T-helper 1 cell treated with Interleukin-12 subunit alpha and Interleukin-12 subunit beta and Interleukin-4 antibody, amounts not matched to agents 30 μg/mL and 1 μg/mL, for 36 hours (primary cell): ENCODE results near the gene FNBP1.
A peak's percentile ranks its signal among the peaks of the same experiment; 100 is the strongest.

Source experiments
- H3K27ac Mint-ChIP-seq: one replicate; pipeline ENCODE4 v1.8.0; 2021; ENCODE audit warnings: mild to moderate bottlenecking, mixed read lengths
- H3K27me3 Mint-ChIP-seq: one replicate; pipeline ENCODE4 v1.8.0; 2021; ENCODE audit warnings: low read depth, mixed read lengths
- H3K36me3 Mint-ChIP-seq: one replicate; pipeline ENCODE4 v1.8.0; 2021; ENCODE audit warnings: low read depth, mixed read lengths
- H3K4me1 Mint-ChIP-seq: one replicate; pipeline ENCODE4 v1.8.0; 2021; ENCODE audit warnings: low read depth, mixed read lengths
- H3K4me3 Mint-ChIP-seq: one replicate; pipeline ENCODE4 v1.8.0; 2021; ENCODE audit warnings: mild to moderate bottlenecking, moderate library complexity, mixed read lengths
- H3K9me3 Mint-ChIP-seq: one replicate; pipeline ENCODE4 v1.8.0; 2021; ENCODE audit warnings: mixed read lengths

Gene FNBP1

DNA sequence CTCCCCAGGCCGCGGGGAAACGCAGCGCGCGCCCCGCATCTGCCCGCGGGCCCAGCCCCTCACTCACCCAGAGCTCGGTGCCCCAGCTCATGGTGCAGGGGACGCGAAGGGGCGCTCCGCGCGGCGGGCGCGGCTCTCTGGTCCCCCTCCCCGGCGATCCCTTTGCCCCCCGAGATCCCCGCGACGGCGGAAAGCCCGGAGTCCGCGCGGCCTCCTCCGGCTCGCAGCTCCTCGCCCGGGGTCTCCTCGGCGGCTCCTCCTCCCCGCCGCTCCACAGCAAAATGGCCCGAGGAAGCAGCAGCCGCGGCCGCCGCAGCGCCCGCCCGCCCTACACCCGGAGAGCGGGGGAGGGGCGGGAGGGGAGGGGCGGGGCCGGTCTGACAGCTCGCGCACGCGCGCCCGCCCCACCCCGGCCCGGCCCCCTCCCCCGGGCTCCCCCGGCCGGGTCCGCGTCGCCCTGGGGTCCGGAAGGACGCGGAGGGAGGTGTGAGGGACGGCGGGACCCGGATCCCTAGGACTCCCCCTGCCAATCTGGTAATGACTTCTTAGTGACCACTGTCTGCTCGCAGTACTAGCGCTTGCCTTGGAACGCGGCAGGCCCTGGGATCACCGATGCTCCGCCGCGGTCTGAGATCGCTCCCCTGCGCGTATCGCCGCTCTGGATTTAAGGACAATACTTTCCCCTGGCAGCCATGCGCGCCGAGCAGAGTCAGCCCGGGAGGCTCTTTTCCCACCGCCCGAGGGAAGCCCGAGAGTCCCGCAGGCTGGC lies at the start of gene FNBP1:
Gene FNBP1, minus strand, starts transcription at position 305 of the 769 bp plus-strand sequence. Its CDS starts 214 bp downstream, at position 91.
- Mint-ChIP-seq H3K36me3 (peaks cover 11% of the 10 kb centered on the region), H3K4me1 (peaks cover 41% of the 10 kb centered on the region), H3K27ac (peak within 1 kb of the TSS; percentile 99), H3K4me3 (peak within 1 kb of the TSS; percentile 100), H3K27me3 (no peaks in the 10 kb centered on the region), H3K9me3 (no peaks in the 10 kb centered on the region)

DNA sequence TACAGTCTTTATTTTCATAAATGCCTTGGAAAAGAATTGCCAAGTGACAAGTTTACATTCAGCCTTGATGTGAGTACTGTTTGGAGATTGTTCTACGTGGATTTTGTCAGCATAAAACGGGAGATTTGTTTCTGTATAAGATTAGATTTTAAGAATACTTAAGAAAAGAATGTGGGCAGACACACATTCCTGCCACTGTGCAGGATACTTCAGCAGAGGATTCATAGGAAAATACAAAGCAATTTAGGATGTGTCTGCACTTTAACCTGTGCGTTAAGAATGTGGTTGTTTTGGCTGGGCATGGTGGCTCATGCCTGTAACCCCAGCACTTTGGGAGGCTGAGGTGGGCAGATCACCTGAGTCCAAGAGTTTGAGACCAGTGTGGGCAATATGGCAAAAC lies 47.9 kb upstream of the FNBP1 start:
- Mint-ChIP-seq H3K4me1 (peaks cover 7% of the 10 kb centered on the region), H3K27ac (no peak overlapping the region), H3K4me3 (no peak overlapping the region), H3K9me3 (no peaks in the 10 kb centered on the region), H3K36me3 (peaks cover 35% of the 10 kb centered on the region), H3K27me3 (no peaks in the 10 kb centered on the region)

DNA sequence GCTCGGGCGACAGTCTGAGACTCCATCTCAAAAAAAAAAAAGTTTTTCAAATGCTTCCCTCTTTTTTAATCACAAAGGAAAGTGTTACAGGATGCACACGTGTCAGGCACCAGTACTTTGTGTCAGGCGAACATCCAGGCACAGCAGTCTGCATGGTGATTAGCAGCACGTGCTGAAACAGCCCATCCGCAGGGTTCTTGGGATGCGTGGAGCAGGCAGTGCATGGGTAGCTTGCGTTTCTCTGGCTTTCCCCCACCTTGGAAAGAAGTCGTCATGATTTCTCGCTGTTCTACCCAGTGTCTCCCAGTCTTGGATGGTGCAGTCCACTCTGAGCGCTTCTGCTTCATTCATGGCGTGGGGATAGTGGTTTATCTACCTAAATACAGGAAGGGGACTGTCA lies 46.2 kb upstream of the FNBP1 start:
- H3K36me3 Mint-ChIP-seq: peaks cover 35% of the 10 kb centered on the region

DNA sequence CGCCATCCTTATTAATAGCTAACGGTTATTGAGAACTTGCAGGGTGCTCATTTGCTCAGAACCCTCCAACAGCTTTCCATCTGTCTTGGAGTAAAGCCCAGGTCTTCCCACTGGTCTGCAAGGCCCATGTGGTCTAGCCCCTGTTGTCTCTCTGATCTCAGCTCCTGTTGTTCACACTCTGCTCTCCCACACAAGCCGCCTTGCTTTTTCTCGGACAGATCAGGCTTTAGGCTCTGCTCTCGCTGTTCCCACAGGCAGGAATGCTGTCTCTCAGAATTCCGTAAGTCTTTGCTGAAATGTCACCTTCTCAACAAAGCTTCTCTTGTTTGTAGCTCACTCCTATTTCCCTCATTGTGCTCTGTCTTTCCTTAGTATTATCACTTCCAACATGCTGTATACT lies 45.1 kb upstream of the FNBP1 start:
- H3K27ac Mint-ChIP-seq: no peak overlapping the region
- H3K9me3 Mint-ChIP-seq: no peaks in the 10 kb centered on the region

More for the DNA sequence above, 46.2 kb upstream of the FNBP1 start:
- Mint-ChIP-seq H3K27ac (no peak overlapping the region), H3K4me3 (no peak overlapping the region), H3K4me1 (peaks cover 3% of the 10 kb centered on the region), H3K27me3 (no peaks in the 10 kb centered on the region), H3K9me3 (no peaks in the 10 kb centered on the region)

DNA sequence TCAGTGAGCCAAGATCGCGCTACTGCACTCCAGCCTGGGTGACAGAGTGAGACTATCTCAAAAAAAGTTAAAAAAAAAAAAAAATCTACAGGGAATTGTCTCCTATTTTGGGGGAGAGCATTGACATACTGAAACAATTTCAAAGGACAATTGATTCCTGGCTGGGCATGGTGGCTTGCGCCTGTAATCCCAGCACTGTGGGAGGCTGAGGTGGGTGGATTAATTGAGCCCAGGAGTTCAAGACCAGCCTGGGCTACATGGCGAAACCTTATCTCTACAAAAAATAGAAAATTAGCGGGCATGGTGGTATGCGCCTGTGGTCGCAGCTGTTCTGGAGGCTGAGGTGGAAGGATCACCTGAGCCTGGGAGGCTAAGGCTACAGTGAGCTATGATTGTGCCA lies 41.3 kb upstream of the FNBP1 start:
- Mint-ChIP-seq H3K27ac (no peak overlapping the region), H3K4me3 (no peak overlapping the region), H3K36me3 (peaks cover 26% of the 10 kb centered on the region)

More for the DNA sequence above, 45.1 kb upstream of the FNBP1 start:
- H3K27me3 Mint-ChIP-seq: no peaks in the 10 kb centered on the region
- peaks cover 3% of the 10 kb centered on the region for H3K4me1 Mint-ChIP-seq
- peaks cover 32% of the 10 kb centered on the region for H3K36me3 Mint-ChIP-seq
- no peak overlapping the region for H3K4me3 Mint-ChIP-seq

DNA sequence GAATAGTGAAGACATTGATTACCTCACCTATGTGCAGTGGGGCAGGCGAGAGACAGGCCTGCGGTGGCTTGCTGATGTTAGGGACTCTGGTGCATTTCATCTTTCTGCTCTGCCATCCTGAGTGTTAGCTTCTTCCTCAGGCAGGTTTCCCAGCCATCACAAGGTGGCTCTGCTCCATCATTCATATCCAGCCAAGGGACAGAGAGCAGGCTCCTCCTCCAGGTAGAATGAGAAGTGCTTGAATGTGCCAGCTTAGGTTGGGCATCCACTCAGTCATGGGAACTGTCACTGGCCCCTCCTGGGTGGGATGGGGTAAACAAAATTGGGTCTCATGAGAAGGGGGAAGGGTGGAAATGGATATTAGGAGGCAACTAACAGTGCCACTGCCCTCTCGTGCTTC lies 35.6 kb upstream of the FNBP1 start:
- Mint-ChIP-seq H3K4me1 (peaks cover 7% of the 10 kb centered on the region), H3K9me3 (no peaks in the 10 kb centered on the region), H3K27me3 (no peaks in the 10 kb centered on the region), H3K4me3 (no peak overlapping the region), H3K36me3 (peaks cover 28% of the 10 kb centered on the region), H3K27ac (no peak overlapping the region)

More for the DNA sequence above, 41.3 kb upstream of the FNBP1 start:
- no peaks in the 10 kb centered on the region for H3K27me3 Mint-ChIP-seq
- H3K9me3 Mint-ChIP-seq: no peaks in the 10 kb centered on the region
- no peaks in the 10 kb centered on the region for H3K4me1 Mint-ChIP-seq

DNA sequence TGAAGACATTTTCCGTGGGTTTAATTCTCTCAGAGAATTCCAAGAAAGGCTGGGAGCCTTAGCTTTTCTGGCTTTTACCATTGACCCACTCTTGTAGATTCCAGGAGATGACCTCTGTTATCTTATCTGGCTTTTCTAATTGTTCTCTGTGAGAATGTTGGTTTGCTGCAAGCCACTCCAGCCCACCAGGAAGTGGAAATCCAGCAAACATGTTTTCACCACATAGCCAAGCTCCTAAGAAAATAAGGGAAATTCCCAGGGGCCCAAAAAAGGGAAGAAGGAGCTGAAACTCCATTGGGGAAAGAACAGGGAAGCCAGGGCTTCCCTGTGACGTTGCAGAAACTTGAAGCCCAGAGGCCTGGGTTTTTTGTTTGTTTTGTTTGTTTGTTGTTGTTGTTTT lies 30.4 kb upstream of the FNBP1 start:
- H3K27me3 Mint-ChIP-seq: no peaks in the 10 kb centered on the region
- no peaks in the 10 kb centered on the region for H3K9me3 Mint-ChIP-seq
- peaks cover 11% of the 10 kb centered on the region for H3K36me3 Mint-ChIP-seq
- H3K4me3 Mint-ChIP-seq: no peak overlapping the region
- H3K27ac Mint-ChIP-seq: no peak overlapping the region
- H3K4me1 Mint-ChIP-seq: peaks cover 17% of the 10 kb centered on the region

DNA sequence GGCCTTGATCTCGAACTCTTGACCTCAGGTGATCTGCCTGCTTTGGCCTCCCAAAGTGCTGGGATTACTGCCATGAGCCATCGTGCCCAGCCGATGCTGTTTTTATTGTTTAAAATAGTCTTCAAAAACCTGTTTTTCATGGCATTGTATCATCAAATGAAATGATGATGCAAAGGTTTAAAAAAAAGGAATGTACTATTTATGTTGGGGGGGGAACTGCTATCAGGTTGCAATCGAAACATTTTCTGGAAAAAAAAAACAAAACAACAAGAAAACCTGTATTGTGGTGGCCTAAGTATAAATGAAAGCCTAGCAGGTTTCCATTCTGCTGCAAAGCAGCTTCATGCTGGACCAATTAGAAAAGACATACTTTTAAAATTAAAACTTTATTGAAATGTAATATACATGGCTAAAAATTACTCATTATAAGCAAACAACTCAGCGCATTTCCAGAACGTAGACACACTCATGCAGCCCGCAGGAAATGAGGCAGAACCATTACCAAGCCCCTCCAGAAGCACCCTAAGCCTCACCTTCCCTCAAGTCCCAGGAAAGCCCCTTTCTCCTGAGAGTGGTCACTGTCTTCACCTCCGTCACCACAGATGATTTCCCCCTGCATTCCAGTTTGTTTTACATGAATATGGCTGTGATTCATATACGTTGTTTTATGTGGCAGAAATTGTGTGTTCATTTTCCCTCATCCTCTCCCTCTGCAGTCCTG lies 29.7 kb upstream of the FNBP1 start:
- Mint-ChIP-seq H3K4me3 (no peak overlapping the region), H3K27me3 (no peaks in the 10 kb centered on the region), H3K9me3 (no peaks in the 10 kb centered on the region), H3K36me3 (peaks cover 8% of the 10 kb centered on the region), H3K27ac (no peak overlapping the region), H3K4me1 (peaks cover 17% of the 10 kb centered on the region)

DNA sequence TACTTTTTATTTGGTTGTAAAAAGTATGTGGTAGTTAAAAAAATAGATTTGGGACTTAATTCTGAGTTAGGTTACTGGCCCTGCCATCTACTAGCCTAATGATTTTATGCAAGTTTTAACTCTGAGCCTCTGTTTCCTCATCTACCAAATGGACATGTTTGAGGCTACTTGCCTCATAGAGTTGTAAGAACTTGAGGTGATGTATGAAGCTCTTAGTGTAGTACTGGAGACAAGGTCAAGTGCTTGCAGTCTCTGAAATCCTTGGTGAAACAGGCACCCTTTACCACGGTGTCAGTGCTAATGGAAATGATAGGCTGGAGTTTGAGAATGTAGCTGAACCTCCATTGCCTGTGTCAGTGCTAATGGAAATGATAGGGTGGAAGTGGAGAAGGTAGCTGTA lies 26.1 kb upstream of the FNBP1 start:
- Mint-ChIP-seq H3K36me3 (peaks cover 8% of the 10 kb centered on the region), H3K4me3 (no peak overlapping the region), H3K27ac (no peak overlapping the region), H3K9me3 (no peaks in the 10 kb centered on the region), H3K4me1 (peaks cover 13% of the 10 kb centered on the region), H3K27me3 (no peaks in the 10 kb centered on the region)

DNA sequence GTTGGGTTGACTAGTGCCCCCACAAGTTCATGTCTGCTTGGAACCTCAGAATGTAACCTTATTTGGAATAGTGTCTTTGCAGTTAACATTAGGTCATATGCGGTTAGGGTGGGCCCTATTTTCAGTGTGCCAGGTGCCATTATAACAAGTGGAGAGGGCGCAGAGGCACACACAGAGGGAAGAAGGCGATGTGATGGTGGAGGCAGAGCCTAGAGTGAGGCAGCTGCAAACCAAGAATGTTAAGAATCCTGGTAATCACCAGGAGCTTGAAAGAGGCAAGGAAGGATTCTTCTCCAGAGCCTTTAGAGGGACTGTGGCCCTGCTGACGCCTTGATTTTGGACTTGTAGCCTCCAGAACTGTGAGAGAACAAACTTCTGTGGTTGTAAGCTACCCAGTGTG lies 21.6 kb upstream of the FNBP1 start:
- Mint-ChIP-seq H3K27me3 (no peaks in the 10 kb centered on the region), H3K4me3 (no peak overlapping the region), H3K9me3 (no peaks in the 10 kb centered on the region), H3K4me1 (peaks cover 17% of the 10 kb centered on the region), H3K36me3 (peaks cover 10% of the 10 kb centered on the region), H3K27ac (no peak overlapping the region)

DNA sequence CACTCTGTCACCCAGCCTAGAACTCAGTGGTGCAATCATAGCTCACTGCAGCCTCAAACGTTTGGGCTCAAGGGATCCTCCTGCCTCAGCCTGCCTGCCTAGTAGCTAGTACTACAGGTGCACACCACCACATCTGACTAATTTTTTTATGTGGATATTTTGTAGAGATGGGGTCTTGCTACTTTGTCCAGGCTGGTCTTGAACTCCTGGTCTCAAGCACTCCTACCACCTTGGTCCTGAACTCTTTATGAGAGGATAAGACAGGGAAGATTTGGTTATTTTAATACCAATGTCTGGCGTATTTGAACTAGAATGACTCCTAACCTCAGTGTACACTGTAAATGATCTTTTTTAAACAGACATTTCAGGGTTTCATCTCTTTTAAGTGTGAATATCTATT lies 19.8 kb upstream of the FNBP1 start:
- Mint-ChIP-seq H3K27ac (no peak overlapping the region), H3K27me3 (no peaks in the 10 kb centered on the region), H3K4me3 (no peak overlapping the region), H3K36me3 (peaks cover 17% of the 10 kb centered on the region), H3K9me3 (no peaks in the 10 kb centered on the region), H3K4me1 (peaks cover 19% of the 10 kb centered on the region)

DNA sequence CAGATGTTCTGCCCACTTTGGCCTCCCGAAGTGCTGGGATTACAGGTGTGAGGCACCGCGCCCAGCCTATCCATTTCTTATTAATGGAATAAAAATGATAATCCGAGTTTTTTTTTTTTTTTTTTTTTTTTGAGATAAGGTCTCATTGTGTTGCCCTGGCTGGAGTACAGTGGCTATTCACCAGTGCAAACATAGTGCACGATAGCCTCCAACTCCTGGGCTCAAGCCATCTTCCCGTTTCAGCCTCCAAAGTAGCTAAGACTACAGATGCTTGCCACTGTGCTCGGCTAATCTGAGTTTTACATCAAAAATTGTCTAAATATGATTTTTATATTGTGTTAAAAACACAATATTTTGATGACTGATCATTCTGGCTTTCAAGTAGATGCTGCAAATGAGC lies 17.3 kb upstream of the FNBP1 start:
- H3K4me3 Mint-ChIP-seq: no peak overlapping the region
- no peaks in the 10 kb centered on the region for H3K27me3 Mint-ChIP-seq

DNA sequence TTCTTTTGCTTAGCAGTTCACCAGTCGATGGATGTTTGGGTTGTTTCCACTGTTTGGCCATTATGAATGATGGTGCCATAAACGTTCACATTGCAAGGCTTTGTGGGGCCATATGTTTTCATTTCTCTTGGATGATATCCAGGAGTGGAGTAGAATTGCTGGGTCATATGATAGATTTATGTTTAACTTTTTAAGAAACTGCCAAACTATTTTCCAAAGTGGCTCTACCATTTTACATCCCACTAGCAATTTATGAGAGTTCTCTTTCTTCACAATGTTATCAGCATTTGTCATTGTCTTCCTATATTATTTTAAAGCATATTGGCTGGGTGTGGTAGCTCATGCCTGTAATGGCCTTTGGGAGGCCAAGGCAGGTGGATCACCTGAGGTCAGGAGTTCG lies 15.9 kb upstream of the FNBP1 start:
- Mint-ChIP-seq H3K4me3 (no peak overlapping the region), H3K4me1 (peaks cover 21% of the 10 kb centered on the region), H3K9me3 (no peaks in the 10 kb centered on the region), H3K27me3 (no peaks in the 10 kb centered on the region), H3K36me3 (peaks cover 14% of the 10 kb centered on the region), H3K27ac (no peak overlapping the region)

More for the DNA sequence above, 17.3 kb upstream of the FNBP1 start:
- H3K4me1 Mint-ChIP-seq: peaks cover 18% of the 10 kb centered on the region
- peaks cover 14% of the 10 kb centered on the region for H3K36me3 Mint-ChIP-seq
- H3K9me3 Mint-ChIP-seq: no peaks in the 10 kb centered on the region
- no peak overlapping the region for H3K27ac Mint-ChIP-seq

DNA sequence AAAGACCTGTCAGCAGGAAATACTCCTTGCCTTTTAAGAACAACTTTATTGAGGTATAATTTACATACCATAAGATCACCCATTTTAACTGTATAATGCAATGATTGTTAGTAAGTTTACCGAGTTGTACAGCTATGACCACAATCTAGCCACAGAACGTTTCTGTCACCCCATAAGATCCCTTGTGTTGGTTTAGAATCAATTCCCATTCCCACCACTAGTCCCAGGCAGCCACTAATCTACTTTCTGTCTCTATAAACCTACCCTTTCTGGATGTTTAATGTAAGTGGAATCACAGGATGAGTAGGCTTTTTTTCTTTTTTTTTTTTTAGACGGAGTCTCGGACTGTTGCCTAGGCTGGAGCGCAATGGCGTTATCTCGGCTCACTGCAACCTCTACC lies 15.2 kb upstream of the FNBP1 start:
- H3K4me3 Mint-ChIP-seq: no peak overlapping the region
- H3K9me3 Mint-ChIP-seq: no peaks in the 10 kb centered on the region
- H3K4me1 Mint-ChIP-seq: peaks cover 21% of the 10 kb centered on the region
- H3K36me3 Mint-ChIP-seq: peaks cover 14% of the 10 kb centered on the region
- no peaks in the 10 kb centered on the region for H3K27me3 Mint-ChIP-seq
- H3K27ac Mint-ChIP-seq: no peak overlapping the region

DNA sequence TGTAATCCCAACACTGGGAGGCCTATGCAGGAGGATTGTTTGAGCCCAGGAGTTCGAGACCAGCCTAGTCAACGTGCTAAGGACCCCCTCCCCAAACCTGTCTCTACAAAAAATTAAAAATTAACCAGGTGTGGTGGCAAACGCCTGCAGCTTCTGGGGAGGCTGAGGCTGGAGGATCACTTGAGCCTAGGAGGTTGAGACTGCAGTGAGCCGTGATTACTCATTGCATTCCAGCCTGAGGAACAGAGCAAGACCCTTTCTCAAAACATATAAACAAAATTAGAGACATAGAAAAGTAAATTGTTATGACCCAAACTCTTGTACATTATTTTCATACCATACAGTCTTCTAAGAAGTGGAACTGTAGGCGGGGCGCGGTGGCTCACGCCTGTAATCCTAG lies 11.8 kb upstream of the FNBP1 start:
- peak overlapping the region; percentile 89 for H3K27ac Mint-ChIP-seq
- H3K4me1 Mint-ChIP-seq: peaks cover 16% of the 10 kb centered on the region
- no peaks in the 10 kb centered on the region for H3K9me3 Mint-ChIP-seq
- H3K4me3 Mint-ChIP-seq: peak overlapping the region; percentile 94
- H3K27me3 Mint-ChIP-seq: no peaks in the 10 kb centered on the region
- H3K36me3 Mint-ChIP-seq: peaks cover 12% of the 10 kb centered on the region
